GM20431 (cell line): Measurements from ENCODE around the gene GALNT9.
"Not testable (repeated sequence)": the region's sequence is repeated elsewhere in the genome, so short reads cannot be mapped to it uniquely, and the experiment has no call there.

Source experiments
- in situ Hi-C: fragments of 300-500 bp; cut with MseI, MboI; formaldehyde crosslinking; loops from one replicate; pipeline ENCODE4 v1.15.0; 2020; ENCODE audit warnings: low sequenced_read_pairs; ENCODE audit not compliant: unreplicated experiment

Gene GALNT9

DNA sequence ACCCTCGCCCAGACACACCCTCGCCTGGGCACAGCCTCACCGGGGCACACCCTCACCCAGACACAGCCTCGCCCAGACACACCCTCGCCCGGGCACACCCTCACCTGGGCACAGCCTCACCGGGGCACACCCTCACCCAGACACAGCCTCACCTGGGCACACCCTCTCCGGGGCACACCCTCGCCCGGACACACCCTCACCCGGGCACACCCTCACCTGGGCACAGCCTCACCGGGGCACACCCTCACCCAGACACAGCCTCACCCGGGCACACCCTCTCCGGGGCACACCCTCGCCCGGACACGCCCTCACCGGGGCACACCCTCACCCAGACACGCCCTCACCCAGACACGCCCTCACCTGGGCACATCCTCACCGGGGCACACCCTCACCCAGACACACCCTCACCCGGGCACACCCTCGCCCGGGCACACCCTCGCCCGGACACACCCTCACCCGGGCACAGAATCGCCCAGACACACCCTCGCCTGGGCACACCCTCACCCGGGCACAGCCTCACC lies 25.5 kb downstream of the GALNT9 start:
- in situ Hi-C loops = not testable (repeated sequence)

DNA sequence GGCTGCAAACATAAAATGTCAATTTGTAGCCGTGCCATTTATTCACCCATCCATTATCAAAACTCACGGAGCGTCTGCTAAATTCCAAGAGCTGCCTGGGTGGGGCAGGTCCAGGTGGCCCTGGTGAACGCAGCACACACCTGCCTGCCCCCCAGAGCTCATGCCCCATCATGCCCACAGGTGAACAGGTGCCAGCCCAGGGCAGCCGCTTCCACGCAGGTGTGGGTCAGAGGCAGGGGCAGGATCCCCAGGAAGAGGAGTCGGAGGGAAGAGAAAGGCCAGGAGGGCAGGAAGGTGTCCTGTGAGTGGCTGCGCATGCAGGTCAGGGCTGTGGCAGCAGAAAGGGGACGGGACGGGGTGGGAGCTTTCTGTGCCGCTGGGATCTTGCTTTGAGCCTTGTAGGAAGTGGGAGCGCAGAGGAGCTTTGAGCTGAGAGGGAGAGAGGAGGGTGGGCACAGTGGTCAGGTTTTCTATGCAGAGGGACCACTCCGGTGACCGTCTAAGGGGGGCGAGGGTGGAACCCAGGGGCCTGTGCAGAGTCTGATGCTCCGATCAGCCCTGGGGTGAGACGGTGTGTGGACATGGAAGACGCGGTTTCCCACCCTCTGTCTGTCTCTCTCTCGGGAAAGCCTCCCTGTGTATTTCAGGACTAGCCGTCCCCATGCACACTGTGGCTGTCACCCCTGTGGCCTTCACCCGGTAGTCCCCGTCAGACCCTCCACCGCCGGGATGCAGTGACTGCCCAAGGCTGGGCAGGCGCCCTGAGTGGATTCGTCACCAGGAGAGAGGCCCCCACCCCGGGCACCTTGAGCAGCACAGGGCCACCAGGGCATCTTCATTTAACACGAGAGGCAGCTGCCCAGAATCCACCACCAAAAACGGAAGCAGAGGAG lies 26.7 kb downstream of the GALNT9 start:
- in situ Hi-C loops = no loop called here

GRCh38 chr12:132300789-132301722 lies 28.3 kb downstream of the GALNT9 start:
- in situ Hi-C loops = no loop called here

DNA sequence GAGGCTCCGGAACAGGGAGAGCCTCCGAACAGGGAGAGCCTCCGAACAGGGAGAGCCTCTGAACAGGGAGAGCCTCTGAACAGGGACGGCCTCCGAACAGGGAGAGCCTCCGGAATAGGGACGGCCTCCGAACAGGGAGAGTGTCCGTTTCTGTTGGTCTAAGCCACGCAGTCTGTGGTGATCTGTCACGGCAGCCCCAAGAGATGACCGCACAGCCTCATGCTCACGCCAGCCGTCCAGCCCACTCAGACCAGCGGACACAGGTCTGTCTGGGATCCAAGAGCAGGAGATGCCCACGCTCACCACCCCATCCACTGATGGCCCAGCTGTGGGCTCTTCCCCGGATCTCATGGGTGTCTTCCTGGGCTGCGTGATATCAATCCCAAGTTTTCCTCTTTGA lies 33.3 kb downstream of the GALNT9 start:
- in situ Hi-C loops = no loop called here

GRCh38 chr12:132295561-132295960 lies 33.8 kb downstream of the GALNT9 start:
- in situ Hi-C loops = not testable (repeated sequence)

DNA sequence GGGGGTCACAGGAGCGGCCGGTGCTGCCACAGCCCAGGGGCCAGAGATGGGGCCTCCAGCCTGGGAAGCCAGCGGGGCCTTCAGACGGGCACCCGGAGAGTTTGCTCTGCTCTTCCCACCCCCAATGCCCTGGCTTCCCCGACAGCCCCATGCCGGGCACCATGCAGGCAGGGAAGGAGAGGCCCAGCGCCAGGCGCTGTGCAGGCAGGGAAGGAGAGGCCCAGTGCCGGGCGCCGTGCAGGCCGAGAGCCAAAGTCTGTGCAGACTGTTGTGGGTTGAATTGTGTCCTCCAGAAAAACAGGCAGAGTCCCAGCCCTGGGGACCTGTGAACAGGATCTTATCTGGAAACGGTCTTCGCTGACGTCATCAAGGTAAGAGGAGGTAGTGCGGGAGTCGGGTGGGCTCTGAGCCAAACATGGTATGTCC lies 34.3 kb downstream of the GALNT9 start:
- in situ Hi-C loops = no loop called here

GRCh38 chr12:132294121-132295034 lies 35.0 kb downstream of the GALNT9 start:
- in situ Hi-C loops = no loop called here

- in situ Hi-C loops = no loop called here
Observed at GRCh38 chr12:132292328-132293319, 36.8 kb downstream of the GALNT9 start.

GRCh38 chr12:132291402-132292175 lies 37.8 kb downstream of the GALNT9 start:
- in situ Hi-C loops = no loop called here

GRCh38 chr12:132290203-132290540 lies 39.2 kb downstream of the GALNT9 start:
- in situ Hi-C loops = no loop called here

DNA sequence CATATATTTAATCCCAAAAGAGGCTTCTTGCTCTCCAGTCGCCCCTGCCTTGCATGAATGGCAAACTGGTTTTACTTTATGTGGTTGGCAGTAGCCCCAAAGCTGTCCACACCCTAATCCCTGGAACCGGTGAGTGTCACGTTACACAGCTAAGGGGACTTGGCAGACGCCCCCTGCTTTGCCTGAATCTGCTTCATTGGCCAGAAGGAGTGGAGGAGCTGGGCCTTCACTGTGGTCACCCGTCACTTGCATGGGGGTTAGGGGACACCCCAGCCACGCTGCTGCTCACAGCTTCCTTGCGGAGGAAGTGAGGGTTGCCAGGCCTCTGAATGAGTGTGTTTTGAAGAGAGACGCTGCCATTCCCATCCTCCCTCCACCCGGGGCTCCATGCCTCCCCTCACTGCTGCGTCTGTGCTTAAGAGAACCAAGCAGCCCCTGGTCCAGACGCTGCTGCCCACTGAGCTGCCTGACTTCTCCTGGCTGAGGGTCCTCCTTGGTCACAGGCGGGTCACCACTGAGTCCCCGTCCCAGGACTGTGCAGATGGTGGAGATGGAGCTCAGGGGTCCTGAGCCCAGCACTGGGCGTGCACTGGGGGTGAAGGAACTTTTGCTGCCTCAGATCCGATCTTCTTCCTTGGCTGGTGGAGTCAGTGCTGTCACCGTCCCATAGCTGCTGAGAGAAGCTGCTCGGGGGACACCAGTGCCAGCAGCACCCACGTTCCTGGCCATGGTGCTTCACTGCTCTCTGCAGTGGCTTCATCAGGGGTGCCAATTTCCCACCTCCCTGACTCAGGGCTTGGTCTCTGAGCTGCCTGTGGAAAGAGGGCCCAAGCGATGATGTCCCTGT lies 39.8 kb downstream of the GALNT9 start:
- in situ Hi-C loops = no loop called here

- in situ Hi-C loops = no loop called here
Observed at GRCh38 chr12:132288516-132289215, 40.7 kb downstream of the GALNT9 start.

DNA sequence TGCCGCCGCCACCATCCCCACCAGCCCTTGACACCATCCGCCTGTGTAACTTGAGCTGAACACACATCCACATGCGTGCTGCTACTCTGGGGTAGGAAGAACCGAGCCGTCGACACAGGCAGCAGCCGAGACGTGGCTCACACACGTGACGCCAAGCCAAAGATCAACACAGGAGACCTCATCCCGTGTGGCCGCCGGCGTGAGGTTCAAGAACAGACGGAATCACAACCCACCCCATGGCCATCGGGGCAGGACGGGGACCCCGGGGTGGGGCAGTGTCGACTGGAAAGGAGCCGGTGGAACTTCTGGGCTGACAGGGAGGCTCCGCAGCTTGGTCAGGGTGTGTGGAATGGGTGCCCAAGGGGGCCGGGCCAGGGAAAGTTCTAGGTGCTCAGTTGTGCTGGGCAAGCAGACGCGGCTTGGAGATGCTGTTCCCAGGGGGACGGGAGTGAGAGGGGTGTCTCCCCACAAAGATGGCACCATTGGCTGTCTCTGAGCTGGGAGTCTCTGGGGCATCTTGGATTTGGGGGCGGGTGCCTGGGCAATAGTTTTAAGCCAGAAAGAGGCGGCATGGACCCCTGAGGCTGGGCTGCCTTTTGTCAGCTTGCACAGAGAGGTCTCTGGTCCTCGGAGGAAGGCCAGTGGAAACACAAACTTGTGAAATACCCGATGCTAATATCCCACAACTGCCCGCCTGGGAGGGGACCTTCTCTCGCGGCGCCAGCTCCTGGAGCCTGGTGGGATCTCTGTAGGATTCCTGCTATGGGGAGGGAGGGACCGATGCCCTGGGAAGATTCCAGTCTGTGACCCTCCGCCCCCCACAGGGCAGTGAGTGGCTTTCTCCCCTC lies 41.8 kb downstream of the GALNT9 start:
- in situ Hi-C loops = no loop called here

GRCh38 chr12:132286912-132287311 lies 42.5 kb downstream of the GALNT9 start:
- in situ Hi-C loops = no loop called here

GRCh38 chr12:132285991-132286681 lies 43.3 kb downstream of the GALNT9 start:
- in situ Hi-C loops = no loop called here
